ENCODE measurements around the gene RPS26. TPM values are rescaled to one million over a fixed set of nuclear protein-coding genes. Genes with fewer than 3 reads are reported as not detected.
A peak's percentile ranks its signal among the peaks of the same experiment; 100 is the strongest.

RPS26 gene
- total and polyA plus RNA-seq, 9 of the 15 experiments (the other 6 are each of a cell fraction or from before 2014, with no cell fraction given) = 70.2 to 1,589 (median 852) TPM

GRCh38 chr12:56078931-56079722, 37.4 kb downstream of the RPS26 start (continued):
- TF ChIP-seq, protein P1, sequence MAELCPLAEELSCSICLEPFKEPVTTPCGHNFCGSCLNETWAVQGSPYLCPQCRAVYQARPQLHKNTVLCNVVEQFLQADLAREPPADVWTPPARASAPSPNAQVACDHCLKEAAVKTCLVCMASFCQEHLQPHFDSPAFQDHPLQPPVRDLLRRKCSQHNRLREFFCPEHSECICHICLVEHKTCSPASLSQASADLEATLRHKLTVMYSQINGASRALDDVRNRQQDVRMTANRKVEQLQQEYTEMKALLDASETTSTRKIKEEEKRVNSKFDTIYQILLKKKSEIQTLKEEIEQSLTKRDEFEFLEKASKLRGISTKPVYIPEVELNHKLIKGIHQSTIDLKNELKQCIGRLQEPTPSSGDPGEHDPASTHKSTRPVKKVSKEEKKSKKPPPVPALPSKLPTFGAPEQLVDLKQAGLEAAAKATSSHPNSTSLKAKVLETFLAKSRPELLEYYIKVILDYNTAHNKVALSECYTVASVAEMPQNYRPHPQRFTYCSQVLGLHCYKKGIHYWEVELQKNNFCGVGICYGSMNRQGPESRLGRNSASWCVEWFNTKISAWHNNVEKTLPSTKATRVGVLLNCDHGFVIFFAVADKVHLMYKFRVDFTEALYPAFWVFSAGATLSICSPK (IDR thresholded peaks at IDR 0.05; ENCODE audit: borderline replicate concordance) = no peak
- TF ChIP-seq POLR2B (IDR thresholded peaks at IDR 0.05; ENCODE audit: low read depth, partially characterized antibody) (no peak), KDM4B (IDR thresholded peaks at IDR 0.05; ENCODE audit: borderline replicate concordance in 2 of 2, low read depth in 1 of 2) (no peak), MED1 (CRISPR knock-in tag; IDR thresholded peaks at IDR 0.05; ENCODE audit: borderline replicate concordance) (no peak), RFX5 (IDR thresholded peaks at IDR 0.05; ENCODE audit: low read depth, low read length) (no peak), CBX5 (IDR thresholded peaks at IDR 0.05; ENCODE audit: borderline replicate concordance, low read depth) (no peak), NCOA1 (IDR thresholded peaks at IDR 0.05; ENCODE audit: low read depth) (no peak), RBM39 (optimal IDR thresholded peaks at IDR 0.05; ENCODE audit: low read depth, low read length) (no peak), MYC (IDR thresholded peaks at IDR 0.05; ENCODE audit: low read depth, low read length) (no peak; the same call in 1 of the 2 replicates), MYC (CRISPR knock-in tag; IDR thresholded peaks at IDR 0.05; ENCODE audit: borderline replicate concordance, low read depth) (no peak), ZNF586 (CRISPR knock-in tag; conservative IDR thresholded peaks at IDR 0.05) (no peak), ZC3H4 (CRISPR knock-in tag; IDR thresholded peaks at IDR 0.05; ENCODE audit: borderline replicate concordance) (no peak), E4F1 (CRISPR knock-in tag; IDR thresholded peaks at IDR 0.05; ENCODE audit: borderline replicate concordance) (no peak), POU5F1 (IDR thresholded peaks at IDR 0.05; ENCODE audit: borderline replicate concordance, low read depth, low read length, partially characterized antibody) (no peak), HCFC1 (IDR thresholded peaks at IDR 0.05; ENCODE audit: low read depth, low read length) (no peak), TRIM24 (IDR thresholded peaks at IDR 0.05) (no peak), NFE2L1 (tag; IDR thresholded peaks at IDR 0.05; ENCODE audit: borderline replicate concordance, low read depth) (no peak), ZNF436 (CRISPR knock-in tag; IDR thresholded peaks at IDR 0.05) (no peak), ZNF146 (CRISPR knock-in tag; IDR thresholded peaks at IDR 0.05; ENCODE audit: unreplicated experiment) (no peak), SRF (CRISPR knock-in tag; IDR thresholded peaks at IDR 0.05) (0 out of 4 replicates have a peak, but pooled peaks of 1 of the 2 experiments have one; percentile 18), SMARCA5 (IDR thresholded peaks at IDR 0.05) (no peak)
- TF ChIP-seq, protein P2, sequence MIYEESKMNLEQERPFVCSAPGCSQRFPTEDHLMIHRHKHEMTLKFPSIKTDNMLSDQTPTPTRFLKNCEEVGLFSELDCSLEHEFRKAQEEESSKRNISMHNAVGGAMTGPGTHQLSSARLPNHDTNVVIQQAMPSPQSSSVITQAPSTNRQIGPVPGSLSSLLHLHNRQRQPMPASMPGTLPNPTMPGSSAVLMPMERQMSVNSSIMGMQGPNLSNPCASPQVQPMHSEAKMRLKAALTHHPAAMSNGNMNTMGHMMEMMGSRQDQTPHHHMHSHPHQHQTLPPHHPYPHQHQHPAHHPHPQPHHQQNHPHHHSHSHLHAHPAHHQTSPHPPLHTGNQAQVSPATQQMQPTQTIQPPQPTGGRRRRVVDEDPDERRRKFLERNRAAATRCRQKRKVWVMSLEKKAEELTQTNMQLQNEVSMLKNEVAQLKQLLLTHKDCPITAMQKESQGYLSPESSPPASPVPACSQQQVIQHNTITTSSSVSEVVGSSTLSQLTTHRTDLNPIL (CRISPR knock-in tag; IDR thresholded peaks at IDR 0.05) = no peak
